GM18499 (cell line): Measurements from ENCODE around the gene FBXO41.
A peak's percentile ranks its signal among the peaks of the same experiment; 100 is the strongest.

ENCODE experiments used
- ATAC-seq: cut with Tn5 transposase; IDR thresholded peaks from one replicate; pipeline ENCODE4 v1.9.1; 2021; ENCODE audit warnings: moderate number of reproducible peaks; ENCODE audit not compliant: insufficient read depth, unreplicated experiment

FBXO41 gene, protein sequence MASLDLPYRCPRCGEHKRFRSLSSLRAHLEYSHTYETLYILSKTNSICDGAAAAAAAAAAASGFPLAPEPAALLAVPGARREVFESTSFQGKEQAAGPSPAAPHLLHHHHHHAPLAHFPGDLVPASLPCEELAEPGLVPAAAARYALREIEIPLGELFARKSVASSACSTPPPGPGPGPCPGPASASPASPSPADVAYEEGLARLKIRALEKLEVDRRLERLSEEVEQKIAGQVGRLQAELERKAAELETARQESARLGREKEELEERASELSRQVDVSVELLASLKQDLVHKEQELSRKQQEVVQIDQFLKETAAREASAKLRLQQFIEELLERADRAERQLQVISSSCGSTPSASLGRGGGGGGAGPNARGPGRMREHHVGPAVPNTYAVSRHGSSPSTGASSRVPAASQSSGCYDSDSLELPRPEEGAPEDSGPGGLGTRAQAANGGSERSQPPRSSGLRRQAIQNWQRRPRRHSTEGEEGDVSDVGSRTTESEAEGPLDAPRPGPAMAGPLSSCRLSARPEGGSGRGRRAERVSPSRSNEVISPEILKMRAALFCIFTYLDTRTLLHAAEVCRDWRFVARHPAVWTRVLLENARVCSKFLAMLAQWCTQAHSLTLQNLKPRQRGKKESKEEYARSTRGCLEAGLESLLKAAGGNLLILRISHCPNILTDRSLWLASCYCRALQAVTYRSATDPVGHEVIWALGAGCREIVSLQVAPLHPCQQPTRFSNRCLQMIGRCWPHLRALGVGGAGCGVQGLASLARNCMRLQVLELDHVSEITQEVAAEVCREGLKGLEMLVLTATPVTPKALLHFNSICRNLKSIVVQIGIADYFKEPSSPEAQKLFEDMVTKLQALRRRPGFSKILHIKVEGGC

DNA sequence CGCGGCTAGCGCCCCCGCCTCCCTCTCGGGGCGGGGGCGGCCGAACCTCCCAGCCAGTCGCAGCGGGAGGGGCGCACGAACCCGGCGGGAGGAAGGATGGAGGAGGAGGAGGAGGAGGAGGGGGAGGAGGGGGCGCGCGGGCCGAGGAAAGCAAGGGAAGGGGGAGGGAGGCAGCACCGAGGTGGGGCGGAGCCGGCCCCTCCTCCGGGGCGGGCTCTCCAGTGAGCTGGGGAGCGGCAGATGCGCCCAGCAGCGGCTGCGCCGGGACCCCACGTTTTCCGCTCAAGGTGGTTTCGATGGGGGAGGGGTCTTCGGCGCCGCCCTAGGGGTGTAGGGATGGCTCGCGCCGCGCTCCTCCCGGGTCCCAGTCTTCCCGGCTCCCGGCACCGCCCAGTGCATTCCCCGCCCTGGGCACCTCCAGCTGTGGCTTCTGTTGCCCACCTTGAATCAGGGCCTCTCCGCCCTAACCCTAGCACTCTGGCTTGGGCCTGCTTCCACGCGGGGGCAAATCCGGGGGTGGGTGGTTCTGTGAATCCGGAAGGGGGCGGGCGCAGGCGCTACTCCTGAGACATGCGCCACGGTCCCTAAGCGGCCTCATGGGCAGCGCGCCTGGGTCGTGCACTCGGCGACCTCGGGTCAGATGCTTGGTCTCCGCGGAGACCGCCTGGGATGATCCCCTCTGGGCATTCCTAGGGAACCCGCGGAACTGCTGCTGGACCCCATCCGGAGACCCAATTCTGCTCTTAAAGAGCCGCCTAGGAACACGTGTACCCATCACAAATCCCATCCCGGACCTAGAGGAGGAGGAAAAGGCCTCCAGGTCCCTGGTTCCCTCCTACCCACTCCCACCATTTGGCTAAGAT lies at the start of gene FBXO41:
TSS of gene FBXO41 (minus strand) at position 183 of the 863 bp plus-strand sequence. CDS start 14,848 bp downstream, outside the sequence.
- ATAC-seq, result peak; percentile 37

DNA sequence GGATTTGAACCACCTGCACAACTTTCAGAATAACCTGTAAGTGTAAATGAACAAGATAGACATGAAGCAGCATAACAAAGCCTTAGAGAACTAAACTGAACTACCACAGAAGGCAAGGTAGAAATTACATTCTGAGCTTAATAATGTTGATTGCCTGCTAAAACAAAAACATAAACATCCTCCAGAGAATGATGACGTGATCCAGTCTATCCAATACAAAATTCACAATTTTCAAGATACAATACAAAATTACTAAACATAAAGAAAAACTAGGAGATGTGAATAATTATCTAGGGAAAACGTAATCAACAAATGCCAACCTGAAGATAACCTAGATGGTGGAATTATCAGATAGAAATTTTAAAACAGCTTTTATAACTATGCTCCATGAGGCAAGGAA lies 49.8 kb upstream of the FBXO41 start:
- no peak for ATAC-seq

GRCh38 chr2:73333564-73333963 lies 49.3 kb upstream of the FBXO41 start:
- no peak for ATAC-seq

GRCh38 chr2:73324126-73324725 lies 39.9 kb upstream of the FBXO41 start:
- ATAC-seq, result no peak

DNA sequence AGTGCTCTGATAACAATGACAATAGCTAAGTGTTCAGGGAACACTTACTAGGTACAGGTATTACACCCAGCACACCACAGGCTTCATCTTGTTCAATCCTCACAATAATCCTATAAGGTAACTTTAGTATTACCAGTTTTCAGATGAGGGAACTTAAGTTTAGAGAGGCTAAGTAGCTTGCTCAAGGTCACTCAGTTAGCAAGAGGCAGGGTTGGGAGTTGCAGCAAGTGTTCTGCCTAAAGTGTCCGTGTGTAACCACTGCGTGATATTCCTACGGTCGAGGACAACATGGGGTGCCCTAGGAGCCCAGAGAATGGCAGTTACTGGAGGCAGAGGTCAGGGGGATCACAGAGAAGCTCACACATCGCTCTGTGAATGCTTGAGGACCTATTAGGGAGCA lies 39.3 kb upstream of the FBXO41 start:
- no peak for ATAC-seq

DNA sequence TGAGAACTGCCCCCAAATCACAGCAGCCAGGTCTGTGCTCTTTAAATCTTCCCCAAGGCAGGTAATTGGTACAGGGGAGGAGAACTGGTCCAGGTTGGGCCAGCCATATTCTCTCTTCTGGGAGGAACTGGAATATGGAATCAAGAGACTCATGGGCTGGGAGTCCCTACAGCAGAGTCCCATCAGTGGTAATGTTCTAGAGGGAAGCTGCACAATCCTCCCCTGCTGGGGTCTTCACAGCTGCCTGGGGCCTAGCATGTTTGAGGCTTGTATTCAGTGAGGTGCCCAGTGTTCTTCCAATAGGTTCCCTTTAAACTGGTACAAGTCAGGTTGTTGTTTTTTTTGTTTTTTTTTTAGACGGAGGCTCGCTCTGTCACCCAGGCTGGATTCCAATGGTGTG lies 30.2 kb upstream of the FBXO41 start:
- ATAC-seq, result no peak

GRCh38 chr2:73307720-73308119 lies 23.4 kb upstream of the FBXO41 start:
- ATAC-seq, result no peak

DNA sequence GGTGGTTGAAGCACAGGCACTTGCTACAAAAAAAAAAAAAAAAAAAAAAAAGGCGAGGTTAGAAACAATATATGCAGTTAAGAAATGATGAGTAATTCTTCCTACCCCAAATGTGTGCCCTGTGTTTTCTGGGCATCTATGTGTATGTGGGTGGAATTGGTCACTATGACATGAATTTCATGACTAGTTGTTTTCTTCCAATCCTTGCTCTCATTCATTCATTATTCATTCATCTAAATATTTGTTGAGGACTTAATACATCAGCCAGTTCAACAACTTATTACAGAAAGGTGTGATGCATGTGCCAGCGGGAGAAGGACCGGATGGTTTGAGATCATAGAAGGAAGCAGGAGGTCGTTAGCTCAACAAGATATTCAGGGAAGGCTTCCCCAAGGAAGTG lies 17.4 kb upstream of the FBXO41 start:
- no peak for ATAC-seq

- ATAC-seq, result no peak
Measured at GRCh38 chr2:73300926-73301325, 16.6 kb upstream of the FBXO41 start.

GRCh38 chr2:73297586-73297985 lies 13.3 kb upstream of the FBXO41 start:
- no peak for ATAC-seq

DNA sequence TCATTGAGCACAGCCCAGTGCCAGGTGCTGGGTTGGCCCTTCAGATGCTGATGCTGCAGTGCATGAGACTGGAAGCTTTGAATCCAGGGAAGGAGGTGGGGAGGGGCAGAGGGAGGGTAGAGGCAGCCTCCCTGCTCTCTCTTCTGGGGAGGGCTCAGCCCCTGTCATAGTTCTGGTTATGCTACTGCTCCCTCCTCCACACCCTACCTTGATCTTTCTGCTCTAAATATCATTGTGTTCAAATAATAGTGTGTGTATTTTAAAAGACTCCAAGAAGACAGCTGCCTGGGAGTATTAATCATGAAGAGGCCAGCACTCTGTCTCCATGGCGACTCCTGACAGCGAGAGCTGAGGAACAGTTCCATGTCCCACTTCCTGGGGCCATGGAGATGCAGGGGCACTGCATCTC lies 12.9 kb upstream of the FBXO41 start:
- ATAC-seq, result no peak

- no peak for ATAC-seq
Measured at GRCh38 chr2:73295751-73296400, 11.6 kb upstream of the FBXO41 start.

DNA sequence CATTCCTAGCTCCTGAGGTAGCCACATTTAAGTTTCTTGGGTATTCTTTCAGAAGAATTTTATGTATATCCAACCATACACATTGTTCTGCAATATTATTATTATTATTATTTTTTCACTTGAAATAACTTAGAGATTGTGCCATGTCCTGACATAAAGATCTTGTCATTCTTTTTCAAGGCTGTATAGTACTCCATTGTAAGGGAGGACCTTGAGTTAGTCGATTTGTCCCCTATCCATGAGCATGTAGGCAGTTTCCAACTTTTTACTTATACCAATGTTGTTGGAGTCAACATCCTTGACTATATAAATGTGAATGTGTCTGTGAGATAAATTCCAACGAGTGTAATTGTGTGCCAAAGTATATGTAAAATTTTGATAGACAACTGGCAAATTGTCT lies 10.0 kb upstream of the FBXO41 start:
- ATAC-seq, result no peak

- peak; percentile 75 for ATAC-seq
Measured at GRCh38 chr2:73293534-73294171, 9.4 kb upstream of the FBXO41 start, which contains the start of gene EGR4. Gene EGR4, minus strand, starts transcription at chr2:73293548. Its CDS starts 231 bp downstream, at chr2:73293317.

DNA sequence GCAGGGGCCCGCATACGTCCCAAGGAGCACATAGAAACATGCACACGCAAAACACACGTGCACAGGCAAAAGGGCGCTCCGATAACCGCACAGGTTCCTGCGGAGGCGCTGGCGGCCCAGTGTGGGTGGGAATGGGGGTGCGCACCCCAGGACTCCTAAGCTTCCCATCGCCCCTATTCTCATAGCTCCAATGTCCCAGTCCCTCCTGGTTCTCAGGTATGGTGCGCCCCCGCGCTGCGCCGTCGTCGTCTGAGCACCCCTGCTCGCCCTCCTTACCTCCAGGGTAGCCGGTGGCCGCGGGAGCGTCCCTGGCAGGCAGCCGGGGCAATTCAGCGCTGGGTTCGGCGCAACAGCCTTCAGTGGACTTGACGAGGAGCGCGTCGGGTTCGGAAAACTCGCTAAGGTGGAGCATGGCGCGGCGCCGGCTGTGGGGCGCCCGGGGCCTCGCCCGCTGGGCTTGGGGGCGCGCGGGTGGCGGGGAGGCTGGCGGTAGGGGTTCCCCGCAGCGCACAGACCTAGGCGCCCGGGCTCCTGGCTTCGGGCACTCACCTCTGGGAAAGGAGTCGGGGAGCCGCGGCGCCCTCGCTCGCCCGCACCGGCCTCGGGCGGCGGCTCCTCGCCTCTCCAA lies 8.7 kb upstream of the FBXO41 start:
- ATAC-seq, result no peak

GRCh38 chr2:73292316-73292905 lies 8.1 kb upstream of the FBXO41 start:
- no peak for ATAC-seq

DNA sequence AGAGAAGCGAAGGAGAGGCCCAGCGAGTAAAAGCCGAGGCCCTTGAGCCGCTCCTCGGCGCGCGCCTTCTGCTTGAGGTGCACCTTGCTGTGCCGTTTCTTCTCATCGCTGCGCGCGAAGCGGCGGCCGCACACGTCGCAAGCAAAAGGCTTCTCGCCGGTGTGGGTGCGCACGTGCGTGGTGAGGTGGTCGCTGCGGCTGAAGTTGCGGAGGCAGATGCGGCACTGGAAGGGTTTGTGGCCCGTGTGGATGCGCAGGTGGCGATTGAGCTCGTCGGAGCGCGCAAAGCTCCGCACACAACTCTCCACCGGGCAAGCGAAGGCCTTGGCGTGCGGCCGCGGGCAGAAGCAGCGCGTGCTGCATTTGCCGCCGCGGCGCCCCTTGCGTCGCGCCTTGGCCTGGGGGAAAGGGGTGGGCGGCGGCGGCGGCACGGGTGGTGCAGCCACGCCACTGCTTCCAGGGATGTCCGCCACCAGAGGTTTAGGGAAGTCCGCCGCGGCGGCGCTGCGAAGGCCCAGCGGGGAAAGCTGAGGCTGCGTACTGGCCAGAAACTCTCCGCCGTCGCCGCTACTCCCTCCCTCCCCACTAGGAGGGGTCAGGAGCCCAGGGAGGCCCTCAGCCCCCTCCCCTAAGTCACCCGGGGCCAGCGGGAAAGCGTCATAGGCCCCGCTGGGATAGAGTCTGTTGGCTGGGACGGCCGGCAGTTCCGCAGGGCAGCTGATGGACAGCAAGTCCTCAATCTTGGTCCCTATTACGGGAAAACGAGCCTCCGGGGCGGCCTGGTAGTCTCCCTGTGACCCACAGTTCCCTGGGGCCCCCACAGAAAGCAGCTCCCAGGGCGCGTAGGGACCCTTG lies 7.4 kb upstream of the FBXO41 start:
- no peak for ATAC-seq
